ENCODE measurements around the gene COL6A2.

DNA sequence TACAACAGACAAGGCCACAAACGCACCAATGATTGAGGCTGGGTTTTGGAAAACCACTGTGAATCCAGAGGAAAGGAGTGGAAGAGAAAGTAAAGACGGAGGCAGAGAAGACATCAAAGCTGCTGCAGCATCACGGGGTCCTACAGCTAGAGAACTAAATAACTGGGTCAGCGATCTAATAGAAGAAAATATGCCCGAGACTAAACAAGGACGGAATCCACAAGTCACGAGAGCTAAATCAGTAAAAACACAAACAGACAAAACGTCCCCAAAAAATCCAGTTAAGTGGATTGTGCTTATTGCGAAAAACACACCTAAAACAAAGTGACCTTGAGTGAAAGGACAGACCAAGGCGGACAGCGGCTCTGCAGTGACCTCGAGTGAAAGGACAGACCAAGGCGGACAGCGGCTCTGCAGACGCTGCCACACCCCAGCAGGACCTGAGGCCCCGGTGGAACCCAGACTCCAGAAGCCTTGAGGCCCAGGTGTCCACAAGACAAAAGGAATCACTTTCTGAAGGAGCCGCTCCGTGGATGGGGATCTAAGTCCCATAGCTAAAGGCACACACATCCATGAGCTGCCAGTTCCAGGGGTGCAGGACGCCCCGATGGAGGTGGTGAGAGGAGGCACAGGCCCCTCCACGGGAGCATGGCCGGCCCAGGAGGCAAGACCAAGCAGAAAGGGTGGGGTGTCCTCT is 51.4 kb downstream of the COL6A2 start:
- TF ChIP-seq ZNF384 (IDR thresholded peaks at IDR 0.05) (no peak), TARDBP (IDR thresholded peaks at IDR 0.05) (no peak), SP1 (IDR thresholded peaks at IDR 0.05) (no peak), BHLHE40 (IDR thresholded peaks at IDR 0.05; ENCODE audit: borderline replicate concordance) (no peak)

All from HEK293T (cell line).